ENCODE data around the gene TMEM63C.

The TMEM63C gene

GRCh38 chr14:77198561-77198960, 17.0 kb downstream of the TMEM63C start:
- no peak for DNase-seq

- DNase-seq: no peak
Observed at GRCh38 chr14:77199590-77199989, 18.0 kb downstream of the TMEM63C start.

- peak; percentile 83 for DNase-seq
Observed at GRCh38 chr14:77200406-77200985, 18.9 kb downstream of the TMEM63C start.

- no peak for DNase-seq
Observed at GRCh38 chr14:77201696-77202095, 20.1 kb downstream of the TMEM63C start.

GRCh38 chr14:77203611-77204458, 22.2 kb downstream of the TMEM63C start:
- DNase-seq: peak; percentile 95

GRCh38 chr14:77204459-77204771, 22.8 kb downstream of the TMEM63C start:
- peak; percentile 99 for DNase-seq

- DNase-seq: no peak
Observed at GRCh38 chr14:77204907-77205306, 23.3 kb downstream of the TMEM63C start.

- DNase-seq: no peak
Observed at GRCh38 chr14:77205566-77205965, 24.0 kb downstream of the TMEM63C start.

GRCh38 chr14:77206261-77206824, 24.7 kb downstream of the TMEM63C start:
- DNase-seq: peak; percentile 64

- DNase-seq: peak; percentile 69
Observed at GRCh38 chr14:77206877-77207389, 25.3 kb downstream of the TMEM63C start.

- peak; percentile 91 for DNase-seq
Observed at GRCh38 chr14:77208291-77208978, 26.8 kb downstream of the TMEM63C start.

- DNase-seq: no peak
Observed at GRCh38 chr14:77208979-77209318, 27.4 kb downstream of the TMEM63C start.

GRCh38 chr14:77212097-77212870, 30.7 kb downstream of the TMEM63C start:
- peak; percentile 38 for DNase-seq

GRCh38 chr14:77212943-77213678, 31.5 kb downstream of the TMEM63C start:
- peak; percentile 87 for DNase-seq

- no peak for DNase-seq
Observed at GRCh38 chr14:77213679-77214016, 32.0 kb downstream of the TMEM63C start.

GRCh38 chr14:77214216-77214615, 32.6 kb downstream of the TMEM63C start:
- DNase-seq: no peak

- DNase-seq: no peak
Observed at GRCh38 chr14:77217551-77217950, 36.0 kb downstream of the TMEM63C start.

GRCh38 chr14:77219591-77219990, 38.0 kb downstream of the TMEM63C start:
- DNase-seq: no peak

GRCh38 chr14:77220246-77221017, 38.8 kb downstream of the TMEM63C start:
- no peak for DNase-seq

GRCh38 chr14:77221241-77221871, 39.8 kb downstream of the TMEM63C start:
- DNase-seq: no peak
